Endothelial cell (in vitro differentiated cells): ENCODE measurements around the gene L1CAM. TPM values are rescaled to one million over a fixed set of nuclear protein-coding genes. Genes with fewer than 3 reads are reported as not detected.

ENCODE experiments used
- DNase-seq: peaks from one replicate; pipeline ENCODE4 v3.0.0; 2021; ENCODE audit warnings: low spot score
- H3K27ac Mint-ChIP-seq: one replicate; pipeline ENCODE4 v1.8.0; 2021; ENCODE audit warnings: mixed read lengths, inconsistent platforms; ENCODE audit not compliant: unreplicated experiment
- H3K27me3 Mint-ChIP-seq: one replicate; pipeline ENCODE4 v1.8.0; 2021; ENCODE audit warnings: mild to moderate bottlenecking, moderate library complexity, mixed read lengths, inconsistent platforms; ENCODE audit not compliant: unreplicated experiment
- H3K36me3 Mint-ChIP-seq: one replicate; pipeline ENCODE4 v1.8.0; 2021; ENCODE audit warnings: mild to moderate bottlenecking, low read depth, mixed read lengths, inconsistent platforms; ENCODE audit not compliant: unreplicated experiment
- H3K4me1 Mint-ChIP-seq: one replicate; pipeline ENCODE4 v1.8.0; 2021; ENCODE audit warnings: mild to moderate bottlenecking, mixed read lengths, inconsistent platforms; ENCODE audit not compliant: unreplicated experiment
- H3K4me3 Mint-ChIP-seq: one replicate; pipeline ENCODE4 v1.8.0; 2021; ENCODE audit warnings: mild to moderate bottlenecking, mixed read lengths, inconsistent platforms; ENCODE audit not compliant: unreplicated experiment
- H3K9me3 Mint-ChIP-seq: one replicate; pipeline ENCODE4 v1.8.0; 2021; ENCODE audit warnings: mixed read lengths, inconsistent platforms; ENCODE audit not compliant: unreplicated experiment
- total RNA-seq: library from RNA; stranded (reverse); fragmentation: NEBNext Ultra II Directional; extraction: Animal tissue kit (Norgen Biotek cat#: 25700); gene quantifications from one replicate; pipeline ENCODE4 v1.2.1, GENCODE V29; 2021; ENCODE audit not compliant: unreplicated experiment
- TF ChIP-seq, protein P1 (sequence below): fragments of 200-600 bp; sonication (generic); IDR thresholded peaks from one replicate; pipeline ENCODE4 v1.5.0; 2021; ENCODE audit warnings: antibody characterized with exemption; ENCODE audit not compliant: unreplicated experiment

Gene L1CAM
- total RNA-seq, 1 donor from 2014 or later, result 0.31 TPM

DNA sequence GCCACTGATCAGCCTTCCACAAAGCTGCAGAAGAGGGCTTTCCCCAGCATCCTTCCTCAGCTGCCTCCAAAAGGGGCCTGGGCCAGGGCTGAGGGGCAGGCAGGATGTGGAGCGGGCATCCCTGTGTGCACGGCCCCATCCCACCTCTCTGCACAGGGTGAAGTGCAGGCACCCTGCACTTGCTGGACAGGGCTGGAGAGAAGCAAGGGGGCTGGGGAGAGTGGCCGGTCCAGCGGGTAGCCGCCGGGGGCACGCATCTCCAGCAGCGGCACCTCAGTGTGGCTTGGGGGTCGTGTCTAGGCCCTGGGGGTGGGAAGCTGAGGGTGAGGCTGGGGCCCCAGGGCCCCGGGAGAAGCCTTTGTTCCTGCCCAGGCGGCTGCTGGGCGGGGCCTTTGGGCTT lies 21.5 kb upstream of the L1CAM start:
- TF ChIP-seq, protein P1, sequence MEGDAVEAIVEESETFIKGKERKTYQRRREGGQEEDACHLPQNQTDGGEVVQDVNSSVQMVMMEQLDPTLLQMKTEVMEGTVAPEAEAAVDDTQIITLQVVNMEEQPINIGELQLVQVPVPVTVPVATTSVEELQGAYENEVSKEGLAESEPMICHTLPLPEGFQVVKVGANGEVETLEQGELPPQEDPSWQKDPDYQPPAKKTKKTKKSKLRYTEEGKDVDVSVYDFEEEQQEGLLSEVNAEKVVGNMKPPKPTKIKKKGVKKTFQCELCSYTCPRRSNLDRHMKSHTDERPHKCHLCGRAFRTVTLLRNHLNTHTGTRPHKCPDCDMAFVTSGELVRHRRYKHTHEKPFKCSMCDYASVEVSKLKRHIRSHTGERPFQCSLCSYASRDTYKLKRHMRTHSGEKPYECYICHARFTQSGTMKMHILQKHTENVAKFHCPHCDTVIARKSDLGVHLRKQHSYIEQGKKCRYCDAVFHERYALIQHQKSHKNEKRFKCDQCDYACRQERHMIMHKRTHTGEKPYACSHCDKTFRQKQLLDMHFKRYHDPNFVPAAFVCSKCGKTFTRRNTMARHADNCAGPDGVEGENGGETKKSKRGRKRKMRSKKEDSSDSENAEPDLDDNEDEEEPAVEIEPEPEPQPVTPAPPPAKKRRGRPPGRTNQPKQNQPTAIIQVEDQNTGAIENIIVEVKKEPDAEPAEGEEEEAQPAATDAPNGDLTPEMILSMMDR, result no peak
- H3K4me3 Mint-ChIP-seq, result no peak overlapping the region
- peaks cover 13% of the 10 kb centered on the region for H3K4me1 Mint-ChIP-seq
- H3K27me3 Mint-ChIP-seq, result peaks cover 5% of the 10 kb centered on the region
- no peak overlapping the region for H3K27ac Mint-ChIP-seq
- no peaks in the 10 kb centered on the region for H3K9me3 Mint-ChIP-seq
- no peak for DNase-seq
- peaks cover 4% of the 10 kb centered on the region for H3K36me3 Mint-ChIP-seq

DNA sequence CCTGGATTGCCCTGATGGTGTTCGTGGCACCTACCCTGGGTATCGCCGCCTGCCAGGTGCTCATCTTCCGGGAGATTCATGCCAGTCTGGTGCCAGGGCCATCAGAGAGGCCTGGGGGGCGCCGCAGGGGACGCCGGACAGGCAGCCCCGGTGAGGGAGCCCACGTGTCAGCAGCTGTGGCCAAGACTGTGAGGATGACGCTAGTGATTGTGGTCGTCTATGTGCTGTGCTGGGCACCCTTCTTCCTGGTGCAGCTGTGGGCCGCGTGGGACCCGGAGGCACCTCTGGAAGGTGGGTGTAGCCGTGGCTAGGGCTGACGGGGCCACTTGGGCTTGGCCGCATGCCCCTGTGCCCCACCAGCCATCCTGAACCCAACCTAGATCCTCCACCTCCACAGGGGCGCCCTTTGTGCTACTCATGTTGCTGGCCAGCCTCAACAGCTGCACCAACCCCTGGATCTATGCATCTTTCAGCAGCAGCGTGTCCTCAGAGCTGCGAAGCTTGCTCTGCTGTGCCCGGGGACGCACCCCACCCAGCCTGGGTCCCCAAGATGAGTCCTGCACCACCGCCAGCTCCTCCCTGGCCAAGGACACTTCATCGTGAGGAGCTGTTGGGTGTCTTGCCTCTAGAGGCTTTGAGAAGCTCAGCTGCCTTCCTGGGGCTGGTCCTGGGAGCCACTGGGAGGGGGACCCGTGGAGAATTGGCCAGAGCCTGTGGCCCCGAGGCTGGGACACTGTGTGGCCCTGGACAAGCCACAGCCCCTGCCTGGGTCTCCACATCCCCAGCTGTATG lies 20.3 kb upstream of the L1CAM start:
- H3K4me3 Mint-ChIP-seq, result no peak overlapping the region
- no peak for DNase-seq
- no peaks in the 10 kb centered on the region for H3K36me3 Mint-ChIP-seq
- H3K9me3 Mint-ChIP-seq, result no peaks in the 10 kb centered on the region
- peaks cover 5% of the 10 kb centered on the region for H3K27me3 Mint-ChIP-seq
- TF ChIP-seq, protein P1, result no peak
- H3K4me1 Mint-ChIP-seq, result peaks cover 21% of the 10 kb centered on the region
- H3K27ac Mint-ChIP-seq, result no peak overlapping the region

DNA sequence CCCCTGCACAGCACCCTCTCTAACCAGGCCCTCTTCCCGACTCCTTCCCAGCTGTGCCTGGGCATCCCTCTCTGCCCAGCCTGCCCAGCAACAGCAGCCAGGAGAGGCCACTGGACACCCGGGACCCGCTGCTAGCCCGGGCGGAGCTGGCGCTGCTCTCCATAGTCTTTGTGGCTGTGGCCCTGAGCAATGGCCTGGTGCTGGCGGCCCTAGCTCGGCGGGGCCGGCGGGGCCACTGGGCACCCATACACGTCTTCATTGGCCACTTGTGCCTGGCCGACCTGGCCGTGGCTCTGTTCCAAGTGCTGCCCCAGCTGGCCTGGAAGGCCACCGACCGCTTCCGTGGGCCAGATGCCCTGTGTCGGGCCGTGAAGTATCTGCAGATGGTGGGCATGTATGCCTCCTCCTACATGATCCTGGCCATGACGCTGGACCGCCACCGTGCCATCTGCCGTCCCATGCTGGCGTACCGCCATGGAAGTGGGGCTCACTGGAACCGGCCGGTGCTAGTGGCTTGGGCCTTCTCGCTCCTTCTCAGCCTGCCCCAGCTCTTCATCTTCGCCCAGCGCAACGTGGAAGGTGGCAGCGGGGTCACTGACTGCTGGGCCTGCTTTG lies 19.6 kb upstream of the L1CAM start:
- Mint-ChIP-seq H3K36me3 (no peaks in the 10 kb centered on the region), H3K4me1 (peaks cover 26% of the 10 kb centered on the region), H3K27ac (no peak overlapping the region), H3K27me3 (peaks cover 7% of the 10 kb centered on the region), H3K9me3 (no peaks in the 10 kb centered on the region), H3K4me3 (no peak overlapping the region)
- TF ChIP-seq, protein P1, result no peak
- DNase-seq, result no peak

DNA sequence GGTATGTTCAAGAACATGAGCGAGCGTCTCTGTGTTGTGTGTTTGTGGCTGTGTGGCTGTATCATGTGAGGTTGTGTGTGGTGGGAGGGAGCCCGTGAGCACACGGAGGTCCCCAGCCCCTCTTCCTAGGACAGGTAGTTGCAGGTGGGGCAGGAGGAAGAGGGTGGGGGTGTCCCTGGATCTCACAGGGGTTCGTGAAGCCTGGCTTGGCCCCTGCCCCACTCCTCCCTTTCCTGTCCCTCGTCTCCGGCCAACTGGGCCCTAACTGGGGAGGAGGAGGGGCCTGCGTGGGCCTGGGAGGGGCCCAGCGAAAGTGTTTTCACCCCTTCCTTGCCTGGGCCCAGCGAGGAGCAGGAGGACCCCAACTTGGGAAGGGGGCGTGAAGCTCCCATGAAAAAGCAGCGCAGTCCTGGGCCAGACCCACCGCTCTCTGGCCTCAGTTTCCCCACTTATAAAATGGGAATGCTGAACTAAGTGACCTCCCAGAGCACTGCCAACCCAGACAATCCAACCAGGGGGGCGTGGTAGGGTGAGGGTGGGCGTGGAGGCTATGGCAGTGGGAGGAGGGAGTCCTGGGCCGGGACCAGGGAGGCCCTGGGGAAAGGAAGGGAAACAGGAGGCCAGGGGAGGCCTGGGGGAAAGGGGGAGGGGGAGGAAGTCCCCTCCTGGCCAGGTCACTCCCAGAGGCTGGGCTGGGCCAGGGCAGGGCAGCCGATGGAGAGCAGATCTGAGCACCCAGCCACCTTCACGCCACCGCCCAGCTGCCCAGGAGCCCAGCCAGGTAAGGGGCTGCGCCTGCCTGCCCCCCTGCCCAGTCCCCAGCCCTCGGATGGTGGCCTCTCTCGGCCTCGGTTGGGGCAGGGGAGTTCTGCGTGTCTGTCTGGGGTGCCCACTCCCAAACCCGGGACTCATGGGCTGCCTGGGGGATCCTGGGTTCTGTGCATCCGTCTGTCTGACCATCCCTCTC lies 18.3 kb upstream of the L1CAM start, which contains the start of gene AVPR2:
TSS of gene AVPR2 (plus strand) at position 683 of the 967 bp plus-strand sequence. CDS start 473 bp downstream, outside the sequence.
- Mint-ChIP-seq H3K27ac (peak within 1 kb of the TSS; percentile 70), H3K36me3 (no peaks in the 10 kb centered on the region), H3K4me1 (peaks cover 27% of the 10 kb centered on the region), H3K27me3 (peaks cover 8% of the 10 kb centered on the region), H3K4me3 (no peak within 1 kb of the TSS), H3K9me3 (no peaks in the 10 kb centered on the region)
- TF ChIP-seq, protein P1, result no peak
- DNase-seq, result no peak
